Loucy (cell line): ENCODE results near the gene ARHGAP26.

Experiments
- CTCF ChIP-seq: fragments of 200-600 bp; sonication (generic); conservative IDR thresholded peaks from 2 replicates; pipeline ENCODE4 v1.5.1; 2014; ENCODE audit warnings: mild to moderate bottlenecking, antibody characterized with exemption, low read length
- EZH2phosphoT487 ChIP-seq: fragments of 200-600 bp; IDR thresholded peaks from 2 replicates; pipeline ENCODE4 v1.6.1; 2018; ENCODE audit warnings: antibody characterized with exemption, mild to moderate bottlenecking, moderate library complexity, borderline replicate concordance

- no peak for TF ChIP-seq CTCF
- no peak for TF ChIP-seq EZH2phosphoT487
These were observed 444.3 kb downstream of the ARHGAP26 start for GRCh38 chr5:143214458-143214857.
